GM18870 (cell line): ENCODE measurements around the gene PDIA4.
"Not testable (repeated sequence)": the region's sequence is repeated elsewhere in the genome, so short reads cannot be mapped to it uniquely, and the experiment has no call there.

Source experiments
- ATAC-seq: cut with Tn5 transposase; IDR thresholded peaks from one replicate; pipeline ENCODE4 v1.9.1; 2021; ENCODE audit warnings: moderate library complexity; ENCODE audit not compliant: unreplicated experiment

The PDIA4 gene

GRCh38 chr7:149004405-149005370, 23.6 kb downstream of the PDIA4 start:
- no peak for ATAC-seq

DNA sequence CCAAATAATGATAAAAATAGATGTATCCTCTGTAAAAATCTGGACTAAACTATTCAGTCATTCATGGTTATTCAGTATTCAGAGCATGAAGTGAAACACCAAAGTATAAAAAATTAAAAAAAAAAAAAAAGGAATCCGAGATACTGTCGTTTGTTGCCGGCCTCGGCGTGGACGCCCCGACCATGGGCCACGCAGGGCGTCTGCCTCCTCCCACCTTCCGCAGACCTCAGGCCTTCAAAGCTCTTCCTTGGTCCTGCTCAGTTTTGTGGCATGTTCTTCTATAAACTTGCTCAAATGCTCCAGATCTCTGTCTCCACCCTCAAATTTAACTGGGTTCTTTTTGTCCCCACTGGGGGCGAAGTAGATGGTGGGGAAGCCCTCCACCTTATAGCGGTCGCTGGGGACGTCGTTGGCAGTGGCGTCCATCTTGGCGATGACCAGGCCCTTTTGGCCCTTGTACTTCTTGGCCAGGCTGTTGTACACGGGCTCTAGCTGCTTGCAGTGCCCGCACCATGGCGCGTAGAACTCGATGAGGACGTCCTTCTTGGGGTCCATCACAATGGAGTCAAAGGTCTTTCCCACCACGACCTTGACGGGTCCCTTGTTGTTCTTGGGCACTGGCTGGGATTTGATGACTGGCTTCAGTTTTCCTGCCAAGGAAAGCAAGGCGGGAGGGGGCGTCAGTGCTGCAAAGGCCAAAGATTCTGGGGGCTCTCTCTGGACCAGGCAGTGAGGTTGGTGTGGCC, 24.6 kb downstream of the PDIA4 start:
- no peak for ATAC-seq

DNA sequence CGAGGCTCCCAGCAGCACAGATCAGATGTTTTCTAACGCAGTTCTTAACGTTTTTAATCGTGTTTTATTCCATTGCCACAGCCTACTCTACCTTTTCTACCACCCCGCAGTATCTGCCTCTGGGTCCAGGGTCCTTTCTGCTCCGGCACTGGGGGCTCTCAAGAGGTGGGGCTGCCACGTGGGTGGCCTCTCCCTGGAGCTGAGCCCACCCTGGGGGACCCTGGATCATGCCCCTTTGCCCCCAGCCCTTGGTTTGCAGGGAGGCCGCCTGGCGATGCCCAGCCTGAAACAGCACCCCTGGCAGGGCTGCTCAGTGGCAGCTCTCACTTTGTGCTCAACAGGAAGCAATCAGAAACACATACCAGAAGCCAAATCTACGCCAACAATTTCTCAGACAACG, 25.3 kb downstream of the PDIA4 start:
- no peak for ATAC-seq

DNA sequence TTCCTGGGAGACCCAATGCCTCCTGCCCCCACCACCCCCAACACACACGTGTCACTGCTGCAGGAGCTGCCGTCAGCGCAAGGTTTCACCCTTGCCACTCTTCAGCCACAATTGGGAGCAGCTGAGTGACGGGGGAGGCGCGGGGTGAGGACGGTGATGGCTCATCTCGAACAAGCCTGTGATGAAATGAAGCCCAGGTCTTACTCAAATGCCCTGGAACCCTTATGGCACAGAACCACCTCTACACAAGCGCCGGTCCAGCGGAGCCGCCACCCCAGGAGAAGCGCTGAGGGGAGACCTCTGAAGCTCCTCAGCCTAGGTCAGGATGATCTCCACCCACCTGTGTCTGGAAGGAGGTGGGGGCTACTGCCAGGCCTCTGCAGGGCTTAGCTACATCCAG, 25.7 kb downstream of the PDIA4 start:
- ATAC-seq = no peak

GRCh38 chr7:149001427-149002068, 26.8 kb downstream of the PDIA4 start:
- no peak for ATAC-seq

GRCh38 chr7:149000961-149001360, 27.3 kb downstream of the PDIA4 start:
- no peak for ATAC-seq

- ATAC-seq = no peak
Measured at GRCh38 chr7:148999192-148999591, 29.1 kb downstream of the PDIA4 start.

GRCh38 chr7:148997497-148997896, 30.8 kb downstream of the PDIA4 start:
- ATAC-seq = no peak

DNA sequence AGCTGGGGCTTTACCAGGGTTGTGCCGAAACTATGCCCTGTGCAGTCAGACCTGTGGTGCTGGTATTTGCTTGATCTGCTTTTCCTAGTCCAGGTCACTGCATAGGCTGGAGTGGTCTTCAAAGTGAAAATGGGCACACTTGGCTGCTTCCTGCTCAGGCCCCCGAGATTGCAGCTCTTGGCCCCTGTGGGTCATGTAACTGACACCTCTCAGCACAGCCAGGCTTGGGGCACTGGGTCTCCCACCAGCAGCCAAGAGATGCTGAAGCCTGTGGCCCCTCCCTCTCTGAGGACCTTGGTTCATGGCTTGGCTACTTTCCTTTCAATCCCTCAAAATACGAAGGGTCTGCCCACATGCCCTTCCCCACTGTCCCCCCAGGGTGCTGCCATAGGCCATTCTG, 33.7 kb downstream of the PDIA4 start:
- ATAC-seq = no peak

- ATAC-seq = no peak
Measured at GRCh38 chr7:148993193-148993592, 35.1 kb downstream of the PDIA4 start.

GRCh38 chr7:148991536-148991935, 36.8 kb downstream of the PDIA4 start:
- no peak for ATAC-seq

- no peak for ATAC-seq
Measured at GRCh38 chr7:148987751-148988512, 40.4 kb downstream of the PDIA4 start.

DNA sequence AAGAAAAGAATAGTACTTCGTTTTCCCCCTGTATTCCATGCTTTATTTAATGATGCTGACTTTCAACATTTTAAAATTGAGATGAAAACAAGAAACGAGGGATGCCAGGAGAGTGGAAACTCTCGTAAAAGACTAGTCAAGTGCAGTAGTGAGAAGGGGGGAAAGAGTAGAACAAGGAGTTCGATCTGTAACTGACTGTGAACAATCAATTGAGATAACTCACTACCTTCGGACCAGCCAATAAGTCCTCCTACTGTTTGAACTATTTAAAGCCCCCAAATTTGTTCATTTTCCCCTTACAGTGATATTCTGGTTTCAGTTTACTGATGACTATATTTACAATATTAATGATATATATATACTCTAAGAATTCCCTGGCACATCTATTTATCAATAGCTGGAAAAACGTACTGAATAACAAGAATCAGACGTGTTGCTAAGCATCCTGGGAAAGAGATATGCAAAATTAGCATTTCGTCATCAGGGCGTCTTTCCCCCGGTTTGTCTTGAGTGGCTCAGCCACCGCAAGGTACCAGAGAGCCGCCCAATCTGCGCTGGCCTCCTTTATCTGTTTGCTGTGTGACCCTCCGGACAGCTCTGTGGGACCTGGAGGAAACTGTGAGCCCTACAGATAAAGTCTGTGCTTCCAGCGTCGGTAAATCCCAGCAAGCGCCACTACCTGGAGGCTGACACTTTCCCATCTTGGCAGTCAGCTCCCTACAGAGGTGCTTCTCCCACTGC, 41.1 kb downstream of the PDIA4 start:
- ATAC-seq = peak; percentile 76

GRCh38 chr7:148986742-148987009, 41.6 kb downstream of the PDIA4 start:
- ATAC-seq = no peak

GRCh38 chr7:148983200-148984146, 44.8 kb downstream of the PDIA4 start:
- ATAC-seq = peak; percentile 49

DNA sequence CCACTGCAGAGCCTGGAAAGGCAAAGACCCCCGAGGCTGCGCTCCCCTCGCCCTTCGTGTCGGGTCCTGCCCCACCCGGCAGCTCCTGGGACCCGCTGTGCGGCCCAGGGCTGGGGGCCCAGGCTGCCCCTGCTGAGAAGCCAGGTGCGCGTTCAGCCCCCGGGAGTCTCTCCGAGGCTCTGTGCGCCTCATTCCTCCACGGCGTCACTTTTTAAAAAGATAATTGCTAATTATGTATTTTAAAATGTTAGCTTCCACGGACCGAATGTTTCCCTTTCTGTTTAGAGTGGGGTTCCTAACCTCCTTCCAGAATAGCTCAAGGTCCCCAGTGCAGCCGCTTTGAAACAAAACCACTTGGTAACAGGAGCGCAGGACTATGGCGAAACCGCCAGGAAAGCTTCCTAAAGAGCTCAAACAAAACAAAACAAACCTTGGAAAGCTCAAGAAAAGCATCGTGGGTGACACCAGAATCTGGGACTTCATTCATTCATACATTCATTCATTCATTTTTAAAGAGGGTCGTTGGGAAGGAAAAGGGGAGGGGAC, 45.6 kb downstream of the PDIA4 start:
- no peak for ATAC-seq

DNA sequence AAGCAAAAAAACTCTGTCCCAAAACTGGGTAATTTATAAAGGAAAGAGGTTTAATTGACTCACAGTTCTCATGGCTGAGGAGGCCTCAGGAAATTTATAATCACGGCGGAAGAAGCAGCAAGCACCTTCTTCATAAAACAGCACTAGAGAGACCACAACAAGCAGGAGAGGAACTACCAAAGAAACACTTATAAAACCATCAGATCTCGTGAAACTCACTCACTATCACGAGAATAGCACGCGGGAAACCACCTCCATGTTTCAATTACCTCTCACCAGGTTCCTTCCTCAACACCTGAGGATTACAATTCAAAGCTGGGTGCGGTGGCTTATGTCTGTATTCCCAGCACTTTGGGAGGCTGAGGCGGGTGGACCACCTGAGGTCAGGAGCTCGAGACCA, 48.5 kb downstream of the PDIA4 start:
- ATAC-seq = no peak

DNA sequence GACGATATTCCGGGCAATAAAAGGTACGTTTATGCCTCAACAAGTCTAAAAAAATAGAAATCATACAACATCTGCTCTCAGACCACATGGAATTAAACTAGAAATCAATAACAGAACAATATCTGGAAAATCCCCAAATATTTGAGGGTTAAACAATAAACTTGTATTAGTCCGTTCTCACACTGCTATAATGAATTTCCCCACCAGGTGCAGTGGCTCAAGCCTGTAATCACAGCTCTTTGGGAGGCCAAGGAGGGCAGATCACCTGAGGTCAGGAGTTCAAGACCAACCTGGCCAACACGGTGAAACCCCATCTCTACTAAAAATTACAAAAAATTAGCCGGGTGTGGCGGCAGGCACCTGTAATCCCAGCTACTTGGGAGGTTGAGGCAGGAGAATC, 49.2 kb downstream of the PDIA4 start:
- not testable (repeated sequence) for ATAC-seq

GRCh38 chr7:148978091-148978490, 50.2 kb downstream of the PDIA4 start:
- no peak for ATAC-seq
